Measurements from ENCODE around the gene CD72.
"Not testable (repeated sequence)": the region's sequence is repeated elsewhere in the genome, so short reads cannot be mapped to it uniquely, and the experiment has no call there.

Gene CD72

GRCh38 chr9:35593581-35593980 is 24.6 kb downstream of the CD72 start:
- FAIRE-seq: no peak

GRCh38 chr9:35588506-35588905 is 29.7 kb downstream of the CD72 start:
- not testable (repeated sequence) for DNase-seq (ENCODE audit: low spot score); FAIRE-seq

More at GRCh38 chr9:35593581-35593980, 24.6 kb downstream of the CD72 start:
- no peak for DNase-seq (ENCODE audit: low spot score)

- DNase-seq (ENCODE audit: low spot score); FAIRE-seq: not testable (repeated sequence)
Measured at GRCh38 chr9:35584681-35585080, 33.5 kb downstream of the CD72 start.

GRCh38 chr9:35583521-35583920 is 34.7 kb downstream of the CD72 start:
- not testable (repeated sequence) for FAIRE-seq; DNase-seq (ENCODE audit: low spot score)

- DNase-seq (ENCODE audit: low spot score); FAIRE-seq: not testable (repeated sequence)
Measured at GRCh38 chr9:35579659-35580227, 38.5 kb downstream of the CD72 start.

- FAIRE-seq (no peak), DNase-seq (ENCODE audit: low spot score) (peak; percentile 31)
Measured at GRCh38 chr9:35579130-35579529, 39.1 kb downstream of the CD72 start.

GRCh38 chr9:35577486-35577885 is 40.7 kb downstream of the CD72 start:
- no peak for FAIRE-seq
- DNase-seq (ENCODE audit: low spot score): no peak

- FAIRE-seq: no peak
- DNase-seq (ENCODE audit: low spot score): no peak
Measured at GRCh38 chr9:35575478-35575877, 42.7 kb downstream of the CD72 start.

GRCh38 chr9:35574578-35575122 is 43.6 kb downstream of the CD72 start:
- FAIRE-seq (no peak), DNase-seq (ENCODE audit: low spot score) (no peak)

- FAIRE-seq: no peak
Measured at GRCh38 chr9:35570709-35571504, 47.3 kb downstream of the CD72 start.

GRCh38 chr9:35569206-35569605 is 49.0 kb downstream of the CD72 start:
- FAIRE-seq (no peak), DNase-seq (ENCODE audit: low spot score) (no peak)

More at GRCh38 chr9:35570709-35571504, 47.3 kb downstream of the CD72 start:
- DNase-seq (ENCODE audit: low spot score): no peak

GRCh38 chr9:35568196-35568595 is 50.0 kb downstream of the CD72 start:
- FAIRE-seq (no peak), DNase-seq (ENCODE audit: low spot score) (no peak)

GRCh38 chr9:35566417-35566816 is 51.8 kb downstream of the CD72 start:
- no peak for FAIRE-seq

GRCh38 chr9:35564658-35565061 is 53.6 kb downstream of the CD72 start:
- FAIRE-seq: no peak
- no peak for DNase-seq (ENCODE audit: low spot score)

More at GRCh38 chr9:35566417-35566816, 51.8 kb downstream of the CD72 start:
- no peak for DNase-seq (ENCODE audit: low spot score)

- FAIRE-seq: no peak
- no peak for DNase-seq (ENCODE audit: low spot score)
Measured at GRCh38 chr9:35563791-35564197, 54.4 kb downstream of the CD72 start.

GRCh38 chr9:35562895-35563780 is 55.1 kb downstream of the CD72 start:
- DNase-seq (ENCODE audit: low spot score): no peak

GRCh38 chr9:35561468-35562261 is 56.5 kb downstream of the CD72 start:
- no peak for FAIRE-seq

More at GRCh38 chr9:35562895-35563780, 55.1 kb downstream of the CD72 start:
- no peak for FAIRE-seq

GRCh38 chr9:35560625-35561337 is 57.4 kb downstream of the CD72 start:
- FAIRE-seq: no peak
- DNase-seq (ENCODE audit: low spot score): no peak

More at GRCh38 chr9:35561468-35562261, 56.5 kb downstream of the CD72 start:
- DNase-seq (ENCODE audit: low spot score): no peak

Measured in RCC 7860 (cell line).